HL-60 (cell line): ENCODE results near the gene POSTN.

ENCODE experiments used
- DNase-seq, 2 experiments: peaks; one replicate each; pipeline ENCODE4 v3.0.0-alpha.2; 2010 to 2020; ENCODE audit warnings: low read depth in 1 of 2, low spot score in 1 of 2
- H3K27ac ChIP-seq: fragments of 250-450 bp; sonication (Bioruptor Pico); replicated peaks from 2 replicates; pipeline ENCODE4 v1.5.1; 2020; ENCODE audit warnings: mild to moderate bottlenecking, moderate library complexity
- H3K27me3 ChIP-seq: fragments of 250-450 bp; sonication (Bioruptor Pico); 2 replicates; pipeline ENCODE4 v1.5.1; 2021; ENCODE audit warnings: mild to moderate bottlenecking, moderate library complexity; ENCODE audit not compliant: insufficient read depth, poor library complexity, severe bottlenecking
- H3K4me3 ChIP-seq: replicated peaks from 2 replicates; pipeline ENCODE4 v1.5.1; 2011; ENCODE audit warnings: mild to moderate bottlenecking, control low read depth, low read length; ENCODE audit not compliant: insufficient read depth
- CTCF ChIP-seq: IDR thresholded peaks from one replicate; pipeline ENCODE4 v1.5.1; 2011; ENCODE audit warnings: low read length, control low read depth, inconsistent platforms; ENCODE audit not compliant: insufficient read depth
- GABPA ChIP-seq: IDR thresholded peaks from 2 replicates; pipeline ENCODE4 v1.6.1; 2012; ENCODE audit warnings: low read depth
- POLR2AphosphoS5 ChIP-seq: IDR thresholded peaks from 2 replicates; pipeline ENCODE4 v1.6.1; 2012; ENCODE audit warnings: low read depth
- REST ChIP-seq: IDR thresholded peaks from 2 replicates; pipeline ENCODE4 v1.6.1; 2012; ENCODE audit warnings: low read depth; ENCODE audit not compliant: insufficient replicate concordance
- SPI1 ChIP-seq: IDR thresholded peaks from 2 replicates; pipeline ENCODE4 v1.6.1; 2012; ENCODE audit warnings: low read depth, mild to moderate bottlenecking, borderline replicate concordance
- long read RNA-seq: library from polyadenylated mRNA; unstranded; transcript quantifications from one replicate; pipeline ENCODE4 v2.0.0, GENCODE V29; 2020

POSTN gene
- long read RNA-seq = 0 reads

DNA sequence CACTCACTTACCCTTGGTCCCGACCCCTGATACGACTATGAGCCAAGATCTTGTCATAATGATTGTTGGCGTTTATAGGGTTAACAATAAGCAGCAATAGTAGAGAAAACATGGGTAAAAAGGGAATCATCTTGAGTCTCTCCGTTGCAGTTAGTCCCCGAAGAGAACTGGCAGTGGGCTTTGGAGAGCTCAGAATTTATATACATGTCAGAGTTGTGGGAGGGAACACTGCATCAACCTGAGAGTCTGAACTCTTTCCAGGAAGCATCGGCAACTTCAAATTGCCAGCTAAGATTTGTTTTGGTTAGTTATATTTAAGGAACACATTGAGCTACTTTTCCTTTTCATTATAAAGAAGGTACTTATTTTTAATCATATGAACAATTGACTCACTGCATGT is at the start of gene POSTN:
Gene POSTN (minus strand): TSS at position 172 of the 400 bp plus-strand sequence. CDS start 42 bp downstream, at position 130.
- no peaks in the 10 kb centered on the region for H3K27me3 ChIP-seq
- no peak within 1 kb of the TSS for H3K4me3 ChIP-seq
- H3K27ac ChIP-seq = no peak within 1 kb of the TSS
- no peak for DNase-seq
- TF ChIP-seq REST = no peak
- no peak for TF ChIP-seq SPI1
- TF ChIP-seq CTCF = no peak
- no peak for TF ChIP-seq POLR2AphosphoS5
- TF ChIP-seq GABPA = no peak

DNA sequence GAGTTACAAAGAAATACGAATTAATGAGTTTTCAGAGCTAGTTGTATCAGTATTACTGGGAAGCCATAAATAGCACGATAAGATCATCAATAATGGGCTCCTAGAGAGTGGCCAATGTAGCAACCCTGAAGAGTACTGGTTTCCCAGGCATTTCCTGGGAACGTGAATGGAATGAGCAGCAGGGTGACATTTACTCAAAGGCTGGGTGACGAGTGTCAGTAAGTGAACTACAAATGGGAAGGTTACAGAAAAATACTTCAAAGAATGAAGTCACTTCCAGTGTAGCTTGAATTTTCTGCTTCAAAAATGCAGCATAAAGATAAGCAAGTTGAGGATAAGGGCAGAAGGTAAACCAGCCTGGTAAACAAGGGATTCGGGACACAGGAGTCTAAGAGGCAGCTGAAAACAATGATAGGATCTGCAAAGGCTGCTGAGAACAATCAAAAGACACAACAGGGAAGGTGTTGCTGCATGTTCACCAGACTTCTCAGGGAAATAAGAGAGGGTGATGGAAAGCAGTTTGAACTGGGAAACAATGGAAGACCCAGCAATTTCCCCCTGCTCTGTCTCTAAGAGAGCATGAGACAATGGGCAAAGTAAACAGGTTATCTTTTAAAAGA is 48.6 kb upstream of the POSTN start:
- no peak for DNase-seq
- no peaks in the 10 kb centered on the region for H3K27me3 ChIP-seq
- no peak overlapping the region for H3K4me3 ChIP-seq
- TF ChIP-seq GABPA (no peak), POLR2AphosphoS5 (no peak), CTCF (no peak), SPI1 (no peak), REST (no peak)
- no peak overlapping the region for H3K27ac ChIP-seq

DNA sequence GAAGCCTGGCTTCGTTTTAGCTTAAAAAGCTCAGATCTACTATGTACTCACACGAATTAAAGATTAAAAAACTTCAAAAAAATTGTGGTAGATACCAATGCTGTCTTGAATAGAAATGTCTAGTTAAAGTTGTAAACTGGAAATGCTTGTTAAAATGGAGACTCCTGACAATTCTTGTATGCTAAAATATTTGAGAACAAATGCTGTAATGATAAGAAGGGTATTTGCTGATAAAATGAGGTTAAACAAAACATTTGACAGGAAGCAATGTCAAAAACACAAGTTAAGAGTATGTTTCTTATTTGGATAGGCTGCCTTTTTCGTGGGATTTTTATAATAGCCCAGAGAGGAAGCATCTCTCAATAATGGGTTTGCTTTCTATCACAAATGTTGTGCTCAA is 48.0 kb upstream of the POSTN start:
- TF ChIP-seq REST (no peak), SPI1 (no peak), CTCF (no peak), POLR2AphosphoS5 (no peak), GABPA (no peak)
- H3K27ac ChIP-seq = no peak overlapping the region
- H3K27me3 ChIP-seq = no peaks in the 10 kb centered on the region
- H3K4me3 ChIP-seq = no peak overlapping the region
- DNase-seq = no peak
